Ishikawa (cell line): ENCODE data around the gene DESI1.

Experiments used
- CEBPB ChIP-seq: IDR thresholded peaks from 2 replicates; pipeline ENCODE4 v1.6.1; 2012
- CREB1 ChIP-seq: IDR thresholded peaks from 2 replicates; pipeline ENCODE4 v1.6.1; 2012; ENCODE audit warnings: low read depth
- EGR1 ChIP-seq: IDR thresholded peaks from 2 replicates; pipeline ENCODE4 v1.6.1; 2012
- EP300 ChIP-seq: IDR thresholded peaks from 2 replicates; pipeline ENCODE4 v1.6.1; 2012; ENCODE audit warnings: borderline replicate concordance
- FOXM1 ChIP-seq: IDR thresholded peaks from 2 replicates; pipeline ENCODE4 v1.6.1; 2012; ENCODE audit warnings: low read depth, borderline replicate concordance
- MAX ChIP-seq: IDR thresholded peaks from 2 replicates; pipeline ENCODE4 v1.6.1; 2012
- NFIC ChIP-seq: IDR thresholded peaks from 2 replicates; pipeline ENCODE4 v1.6.1; 2012
- RAD21 ChIP-seq: IDR thresholded peaks from 2 replicates; pipeline ENCODE4 v1.6.1; 2012; ENCODE audit warnings: low read depth
- REST ChIP-seq: IDR thresholded peaks from 2 replicates; pipeline ENCODE4 v1.6.1; 2012; ENCODE audit warnings: low read depth, mild to moderate bottlenecking
- TAF1 ChIP-seq: IDR thresholded peaks from 2 replicates; pipeline ENCODE4 v1.6.1; 2012; ENCODE audit warnings: low read depth, mild to moderate bottlenecking
- TCF12 ChIP-seq: IDR thresholded peaks from 2 replicates; pipeline ENCODE4 v1.6.1; 2012; ENCODE audit warnings: low read depth
- TEAD4 ChIP-seq: IDR thresholded peaks from 2 replicates; pipeline ENCODE4 v1.6.1; 2012
- USF1 ChIP-seq: IDR thresholded peaks from 2 replicates; pipeline ENCODE4 v1.6.1; 2012
- YY1 ChIP-seq: IDR thresholded peaks from 2 replicates; pipeline ENCODE4 v1.6.1; 2012; ENCODE audit warnings: low read depth
- ZBTB7A ChIP-seq: IDR thresholded peaks from 2 replicates; pipeline ENCODE4 v1.6.1; 2012; ENCODE audit warnings: low read depth

Gene DESI1

GRCh38 chr22:41556561-41556960 lies 64.3 kb downstream of the DESI1 start:
- TF ChIP-seq USF1 (no peak), EP300 (no peak), MAX (no peak), EGR1 (no peak), ZBTB7A (no peak), RAD21 (no peak), NFIC (no peak), FOXM1 (no peak)

GRCh38 chr22:41555325-41555982 lies 65.4 kb downstream of the DESI1 start:
- TF ChIP-seq RAD21, result no peak
- TF ChIP-seq ZBTB7A, result no peak
- no peak for TF ChIP-seq TEAD4
- no peak for TF ChIP-seq CREB1
- no peak for TF ChIP-seq REST
- TF ChIP-seq TCF12, result no peak

GRCh38 chr22:41551877-41552582 lies 68.8 kb downstream of the DESI1 start:
- TF ChIP-seq USF1 (no peak), RAD21 (no peak), YY1 (no peak), TAF1 (no peak), EP300 (no peak), ZBTB7A (no peak), TCF12 (no peak), TEAD4 (no peak), CEBPB (no peak), REST (no peak), FOXM1 (no peak), EGR1 (no peak), CREB1 (no peak), MAX (no peak), NFIC (no peak)

- TF ChIP-seq FOXM1, result no peak
- TF ChIP-seq TCF12, result no peak
- no peak for TF ChIP-seq NFIC
- TF ChIP-seq REST, result no peak
- no peak for TF ChIP-seq USF1
- TF ChIP-seq CREB1, result no peak
- no peak for TF ChIP-seq CEBPB
- no peak for TF ChIP-seq RAD21
Measured at GRCh38 chr22:41550952-41551491, 69.8 kb downstream of the DESI1 start.
